ENCODE data around the gene RWDD4. TPM values are rescaled to one million over a fixed set of nuclear protein-coding genes. Genes with fewer than 3 reads are reported as not detected.

RWDD4 gene
- total and polyA plus RNA-seq, 9 of the 15 experiments (the other 6 are each of a cell fraction or from before 2014, with no cell fraction given) = 8.4 to 32.5 (median 24.2) TPM

DNA sequence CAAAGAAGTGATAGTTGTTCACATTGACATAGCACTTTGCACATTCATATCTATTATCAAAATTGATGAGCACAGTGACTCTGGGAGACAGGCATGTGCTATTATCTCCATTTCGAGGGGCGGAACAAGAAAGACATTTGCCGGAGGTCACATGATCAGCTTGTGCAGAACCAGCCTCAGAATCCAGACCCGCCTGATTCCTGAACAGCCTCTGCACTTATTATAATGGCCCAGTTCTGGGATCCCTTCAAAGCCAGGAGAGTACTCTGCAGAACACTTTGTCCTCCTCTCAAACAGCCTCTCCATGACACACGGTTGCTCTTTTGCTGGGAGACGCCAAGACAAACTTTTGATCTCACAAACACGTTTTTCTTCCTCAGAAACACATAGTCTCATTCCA is 48.4 kb downstream of the RWDD4 start:
- in situ Hi-C loops (cut with MboI) (no loop called here), intact Hi-C loops (cut with micrococcal nuclease) (no loop called here)
- Histone ChIP-seq H3K4me2 (ENCODE audit: insufficient read depth, low read length) (0 out of 2 replicates have a peak overlapping the region, but pooled peaks have one; percentile 3), H3K79me2 (ENCODE audit: control insufficient read depth, insufficient read depth, low read length) (no peaks in the 10 kb centered on the region), H3K9me3 (replicated peaks; ENCODE audit: control insufficient read depth, insufficient read depth, low read depth, low read length) (no peaks in the 10 kb centered on the region), H3K9ac (ENCODE audit: insufficient read depth in 1 of 2, low read depth in 2 of 2, low read length in 2 of 2) (no peak overlapping the region), H4K20me1 (replicated peaks; ENCODE audit: control insufficient read depth, insufficient read depth, low read length) (no peaks in the 10 kb centered on the region), H3K4me1 (replicated peaks in 1 of 2; ENCODE audit: control insufficient read depth in 2 of 2, insufficient read depth in 2 of 2, low read length in 2 of 2) (peaks cover 0 to 12% of the 10 kb centered on the region in 2 experiments; a peak in 2 of 5 replicates), H3K9me1 (ENCODE audit: control insufficient read depth, insufficient read depth, low read length) (no peaks in the 10 kb centered on the region), H3K4me3 (no peak overlapping the region), H3K36me3 (ENCODE audit: control insufficient read depth, insufficient read depth, low read length) (no peaks in the 10 kb centered on the region), H3K27me3 (ENCODE audit: control insufficient read depth in 2 of 2, insufficient read depth in 2 of 2, low read length in 2 of 2) (peaks cover 5 to 22% of the 10 kb centered on the region in 2 experiments; a peak in 4 of 5 replicates), H2AFZ (ENCODE audit: low read depth, low read length) (peak overlapping the region; percentile 82), H3K27ac (ENCODE audit: extremely low read depth, low read depth, low read length) (no peak overlapping the region)
- FAIRE-seq = no peak
- POLR2A ChIA-PET = interaction anchor here (1.0 kb wide), 1 partner anchor 10 kb away, joined by 3 read pairs; no protein-coding TSS in a partner anchor
- BruUV-seq (replicated peaks) = no TSS peak
- 17% methylated on average over 7 of the region's 7 CpGs for WGBS (ENCODE audit: insufficient coverage, low coverage, missing lambda C conversion rate)
- DNase-seq (ENCODE audit: extremely low read depth in 1 of 4, low spot score in 3 of 4) = peak in 1 of 4 experiments; percentile 26
- ATAC-seq = peak; percentile 48
- CTCF ChIA-PET (ENCODE audit: low intra/inter-chr PET ratio) = no interaction called here
- no peak for TF ChIP-seq ZNF143 (CRISPR knock-in tag; IDR thresholded peaks at IDR 0.05)
- TF ChIP-seq NCOR1 (IDR thresholded peaks at IDR 0.05) = no peak
- TF ChIP-seq, protein P1, sequence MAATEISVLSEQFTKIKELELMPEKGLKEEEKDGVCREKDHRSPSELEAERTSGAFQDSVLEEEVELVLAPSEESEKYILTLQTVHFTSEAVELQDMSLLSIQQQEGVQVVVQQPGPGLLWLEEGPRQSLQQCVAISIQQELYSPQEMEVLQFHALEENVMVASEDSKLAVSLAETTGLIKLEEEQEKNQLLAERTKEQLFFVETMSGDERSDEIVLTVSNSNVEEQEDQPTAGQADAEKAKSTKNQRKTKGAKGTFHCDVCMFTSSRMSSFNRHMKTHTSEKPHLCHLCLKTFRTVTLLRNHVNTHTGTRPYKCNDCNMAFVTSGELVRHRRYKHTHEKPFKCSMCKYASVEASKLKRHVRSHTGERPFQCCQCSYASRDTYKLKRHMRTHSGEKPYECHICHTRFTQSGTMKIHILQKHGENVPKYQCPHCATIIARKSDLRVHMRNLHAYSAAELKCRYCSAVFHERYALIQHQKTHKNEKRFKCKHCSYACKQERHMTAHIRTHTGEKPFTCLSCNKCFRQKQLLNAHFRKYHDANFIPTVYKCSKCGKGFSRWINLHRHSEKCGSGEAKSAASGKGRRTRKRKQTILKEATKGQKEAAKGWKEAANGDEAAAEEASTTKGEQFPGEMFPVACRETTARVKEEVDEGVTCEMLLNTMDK (IDR thresholded peaks at IDR 0.05; ENCODE audit: borderline replicate concordance, insufficient read depth, low read depth, low read length, poor library complexity, severe bottlenecking) = no peak
- TF ChIP-seq ZBTB17 (CRISPR knock-in tag; IDR thresholded peaks at IDR 0.05) = no peak
- no peak for TF ChIP-seq NCOA1 (IDR thresholded peaks at IDR 0.05; ENCODE audit: low read depth)
- TF ChIP-seq HMG20B (CRISPR knock-in tag; IDR thresholded peaks at IDR 0.05) = no peak
- no peak for TF ChIP-seq IRF1 (CRISPR knock-in tag; IDR thresholded peaks at IDR 0.05; ENCODE audit: borderline replicate concordance)
- no peak for TF ChIP-seq MXI1 (IDR thresholded peaks at IDR 0.05; ENCODE audit: low read depth, low read length)
